Measurements from ENCODE around the gene FOSL1.
A peak's percentile ranks its signal among the peaks of the same experiment; 100 is the strongest.

Gene FOSL1

DNA sequence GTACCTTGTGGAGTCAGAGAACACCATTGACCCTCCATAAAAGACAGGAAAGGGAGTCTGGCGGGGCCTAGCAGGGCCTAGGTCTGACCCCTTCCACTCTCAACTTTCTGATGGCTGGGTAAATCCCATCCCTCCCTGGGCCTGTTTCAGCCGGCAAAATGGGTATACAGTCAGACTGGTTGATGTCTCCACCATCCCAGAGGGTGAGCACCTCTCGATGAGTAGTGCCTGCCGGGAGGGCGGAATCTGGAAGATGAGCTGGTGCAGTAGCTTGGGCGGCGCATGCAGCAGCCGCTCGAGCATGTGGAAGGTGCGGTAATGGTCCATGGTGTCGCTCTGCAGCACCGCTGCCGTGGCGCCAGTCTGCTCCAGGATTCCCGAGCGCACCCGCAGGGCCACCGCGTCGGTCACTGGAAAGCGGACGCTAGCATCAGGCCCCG is 12.4 kb downstream of the FOSL1 start:
- H3K27me3 Mint-ChIP-seq (ENCODE audit: low read depth): peaks cover 5% of the 10 kb centered on the region
- peaks cover 41% of the 10 kb centered on the region for H3K4me1 Mint-ChIP-seq
- peak overlapping the region; percentile 88 to 92 (median 90) for H3K4me3 Mint-ChIP-seq
- no peak for TF ChIP-seq CTCF (IDR thresholded peaks at IDR 0.05; ENCODE audit: unreplicated experiment in 3 of 3)
- peak overlapping the region; percentile 92 to 98 (median 97) for H3K27ac Mint-ChIP-seq
- no peaks in the 10 kb centered on the region for H3K9me3 Mint-ChIP-seq
- H3K36me3 Mint-ChIP-seq (ENCODE audit: low read depth): peaks cover 21% of the 10 kb centered on the region

DNA sequence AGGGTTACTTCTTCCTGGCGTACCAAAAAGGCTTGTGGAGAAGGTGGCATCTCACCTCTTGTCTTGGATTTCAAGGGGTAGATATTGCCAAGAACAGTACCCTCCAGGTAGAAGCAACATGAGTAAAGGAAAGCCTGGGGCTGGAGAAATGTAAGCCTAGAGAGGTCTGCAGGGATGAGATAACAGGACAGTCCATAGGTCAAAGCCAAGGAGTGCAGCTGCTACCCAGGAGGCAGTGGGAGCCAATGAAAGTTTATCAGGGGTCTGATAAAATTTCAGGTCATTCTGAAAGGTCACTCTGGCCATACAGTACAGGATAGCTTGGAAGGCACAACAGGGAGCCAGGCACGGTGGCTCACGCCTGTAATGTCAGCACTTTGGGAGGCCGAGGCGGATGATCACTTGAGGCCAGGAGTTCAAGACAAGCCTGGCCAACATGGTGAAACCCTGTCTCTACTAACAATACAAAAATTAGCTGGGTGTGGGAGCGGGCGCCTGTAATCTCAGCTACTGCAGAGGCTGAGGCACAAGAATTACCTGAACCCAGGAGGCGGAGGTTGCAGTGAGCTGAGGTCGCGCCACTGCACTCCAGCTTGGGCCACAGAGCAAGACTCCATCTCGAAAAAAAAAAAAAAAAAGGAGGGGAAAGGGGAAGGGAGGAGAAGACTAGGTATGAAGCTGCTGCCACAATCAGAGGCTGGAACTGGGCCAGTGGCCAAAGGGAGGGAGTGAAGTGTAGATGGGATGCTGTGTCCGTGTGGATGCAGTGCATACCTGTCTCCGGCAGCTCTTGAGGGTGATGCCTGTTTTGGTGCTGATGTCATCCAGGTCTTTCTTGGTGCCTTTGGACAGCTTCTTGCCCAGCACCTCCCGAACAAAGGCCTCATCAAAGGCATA is 13.1 kb downstream of the FOSL1 start:
- Mint-ChIP-seq H3K27me3 (ENCODE audit: low read depth) (peaks cover under 1% of the 10 kb centered on the region), H3K36me3 (ENCODE audit: low read depth) (peaks cover 25% of the 10 kb centered on the region), H3K4me1 (peaks cover 34% of the 10 kb centered on the region), H3K4me3 (peak overlapping the region; percentile 88 to 92 (median 90)), H3K9me3 (no peaks in the 10 kb centered on the region), H3K27ac (peak overlapping the region; percentile 92 to 98 (median 97))
- TF ChIP-seq CTCF (IDR thresholded peaks at IDR 0.05; ENCODE audit: unreplicated experiment in 3 of 3): no peak

GRCh38 chr11:65885808-65886536 is 14.2 kb downstream of the FOSL1 start:
- no peaks in the 10 kb centered on the region for H3K9me3 Mint-ChIP-seq
- no peaks in the 10 kb centered on the region for H3K27me3 Mint-ChIP-seq (ENCODE audit: low read depth)
- H3K36me3 Mint-ChIP-seq (ENCODE audit: low read depth): peaks cover 25% of the 10 kb centered on the region
- no peak for TF ChIP-seq CTCF (IDR thresholded peaks at IDR 0.05; ENCODE audit: unreplicated experiment in 3 of 3)
- H3K4me3 Mint-ChIP-seq: peak overlapping the region; percentile 88 to 92 (median 90)
- no peak overlapping the region for H3K27ac Mint-ChIP-seq
- peaks cover 31% of the 10 kb centered on the region for H3K4me1 Mint-ChIP-seq

GRCh38 chr11:65885231-65885630 is 15.0 kb downstream of the FOSL1 start:
- no peak overlapping the region for H3K27ac Mint-ChIP-seq
- peaks cover 25% of the 10 kb centered on the region for H3K36me3 Mint-ChIP-seq (ENCODE audit: low read depth)
- no peak for TF ChIP-seq CTCF (IDR thresholded peaks at IDR 0.05; ENCODE audit: unreplicated experiment in 3 of 3)
- H3K4me1 Mint-ChIP-seq: peaks cover 29% of the 10 kb centered on the region
- H3K27me3 Mint-ChIP-seq (ENCODE audit: low read depth): no peaks in the 10 kb centered on the region
- H3K9me3 Mint-ChIP-seq: no peaks in the 10 kb centered on the region
- no peak overlapping the region for H3K4me3 Mint-ChIP-seq

DNA sequence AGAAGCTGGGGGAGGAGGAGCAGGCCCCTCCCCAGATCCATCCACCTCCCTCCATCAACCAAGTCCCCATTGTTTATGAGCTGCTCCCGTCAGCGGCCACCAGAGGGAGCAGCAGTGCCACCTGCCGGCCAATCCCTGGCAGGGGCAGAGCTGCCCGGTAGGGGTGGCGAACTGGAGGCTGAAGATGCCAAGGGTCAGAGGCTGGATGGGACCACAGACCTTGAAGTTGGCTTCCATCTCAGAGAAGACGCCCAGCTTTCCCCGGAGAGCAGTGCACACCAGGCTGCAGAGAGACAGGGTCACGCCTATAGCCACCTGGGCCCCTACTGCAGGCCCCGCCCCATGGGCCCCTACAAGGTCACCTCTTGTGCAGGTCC is 15.5 kb downstream of the FOSL1 start:
- peak overlapping the region in 1 of 3 experiments; percentile 60 for H3K27ac Mint-ChIP-seq
- H3K9me3 Mint-ChIP-seq: no peaks in the 10 kb centered on the region

More for the DNA sequence above, 15.5 kb downstream of the FOSL1 start:
- Mint-ChIP-seq H3K36me3 (ENCODE audit: low read depth) (peaks cover 25% of the 10 kb centered on the region), H3K4me3 (peak overlapping the region; percentile 61 to 79 (median 66)), H3K27me3 (ENCODE audit: low read depth) (no peaks in the 10 kb centered on the region), H3K4me1 (peaks cover 24% of the 10 kb centered on the region)
- peak; percentile 98 to 99 (median 98) for TF ChIP-seq CTCF (IDR thresholded peaks at IDR 0.05; ENCODE audit: unreplicated experiment in 3 of 3)

Measured in nephron (organoid).